GM21786 (cell line): ENCODE results near the gene ANTXR2.

Source experiments
- ATAC-seq: cut with Tn5 transposase; IDR thresholded peaks from one replicate; pipeline ENCODE4 v1.9.1; 2021; ENCODE audit not compliant: unreplicated experiment

Gene ANTXR2

DNA sequence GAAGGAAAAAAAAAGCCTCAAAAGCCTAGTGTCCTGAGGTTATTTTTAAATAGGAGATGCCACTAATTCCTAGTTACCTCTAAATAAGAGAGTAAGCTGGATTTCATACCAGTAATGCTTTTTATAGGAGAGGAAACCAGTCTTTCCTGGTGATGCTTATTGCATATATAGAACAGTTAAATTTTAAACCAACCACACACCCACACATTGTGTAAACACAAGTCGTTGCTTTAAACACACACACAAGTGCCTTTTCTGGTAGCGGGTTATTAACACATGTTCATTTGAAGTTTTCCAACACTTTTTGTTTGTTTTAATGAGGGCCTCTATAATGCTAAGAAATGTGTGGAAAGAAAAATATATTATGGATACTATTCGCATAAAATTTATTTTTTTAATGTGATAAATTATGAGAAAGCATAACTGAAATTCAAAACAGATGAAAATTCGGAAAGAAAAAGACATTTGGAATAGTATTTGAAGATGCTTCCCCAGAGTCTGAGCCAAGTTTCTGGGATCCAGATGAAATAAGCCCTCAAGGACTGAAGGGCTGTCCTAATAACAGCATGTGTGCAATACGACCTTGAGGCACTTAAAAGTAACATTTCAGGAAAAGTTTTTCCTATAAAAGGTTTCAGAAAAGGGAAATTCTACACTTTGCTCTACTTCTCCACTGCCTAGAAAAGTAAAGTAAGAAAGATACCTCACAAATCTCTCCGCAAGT lies 2.0 kb downstream of the ANTXR2 start:
- no peak for ATAC-seq

DNA sequence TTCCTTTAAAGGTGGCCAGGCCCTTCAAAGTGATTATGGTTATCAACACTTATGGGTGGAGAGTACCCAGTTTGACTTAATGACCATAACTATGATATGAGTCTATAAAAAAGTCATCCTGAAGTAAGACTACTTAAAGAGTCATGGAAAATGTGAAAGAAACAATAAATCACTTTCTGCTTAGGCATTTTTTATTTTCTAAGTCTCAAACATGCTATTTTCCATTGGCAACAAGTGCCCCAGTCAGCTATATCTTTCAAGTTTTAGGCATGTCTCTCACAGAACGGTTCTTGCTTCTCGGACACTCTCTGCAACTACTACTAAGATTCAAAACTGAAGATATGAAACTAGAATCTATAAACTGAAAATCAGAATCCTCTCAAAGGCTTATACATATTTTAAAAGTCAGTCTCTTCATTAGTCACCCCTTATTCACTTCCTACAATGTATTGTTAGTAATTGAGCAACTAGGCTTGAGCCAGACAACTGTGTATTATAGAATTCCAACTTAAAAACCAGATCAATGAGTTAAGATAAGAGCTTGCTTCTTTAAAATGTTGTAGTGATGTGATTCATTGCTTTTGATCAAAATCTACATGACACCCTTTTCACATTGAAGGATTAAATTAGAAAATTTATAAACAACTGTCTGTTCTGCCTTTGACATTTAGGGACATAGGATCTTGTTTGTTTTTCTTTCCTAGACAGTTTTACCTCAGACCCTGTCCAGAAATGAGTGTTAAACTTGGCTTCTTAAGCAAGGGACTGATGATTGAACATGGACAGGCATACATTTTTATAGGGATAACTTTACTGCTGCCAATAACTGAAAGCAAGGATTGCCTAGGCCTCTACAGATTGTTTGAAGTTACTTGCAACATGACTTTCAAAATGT lies 2.9 kb downstream of the ANTXR2 start:
- peak; percentile 11 for ATAC-seq

- no peak for ATAC-seq
Measured at GRCh38 chr4:80069108-80069836, 3.8 kb downstream of the ANTXR2 start.

GRCh38 chr4:80065601-80066000 lies 7.4 kb downstream of the ANTXR2 start:
- ATAC-seq, result no peak

DNA sequence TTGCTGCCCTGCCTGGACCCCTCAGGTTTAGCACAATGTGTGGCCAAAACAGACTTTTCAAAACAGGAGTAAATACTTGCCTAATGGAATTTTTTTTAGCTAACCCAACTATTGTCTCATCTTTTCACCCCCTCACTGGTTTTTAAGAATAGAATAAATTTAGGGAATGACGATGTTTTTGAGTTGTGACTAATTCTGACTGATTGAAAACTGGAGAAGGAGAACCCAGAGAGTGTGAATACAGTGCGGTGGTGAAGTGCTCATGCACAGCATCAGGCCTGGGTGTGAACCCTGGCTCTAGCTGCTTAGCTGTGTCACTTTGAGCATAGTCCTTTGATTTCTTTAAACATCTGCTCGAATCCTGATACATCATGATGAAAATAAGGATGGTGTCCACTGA lies 10.5 kb downstream of the ANTXR2 start:
- no peak for ATAC-seq

DNA sequence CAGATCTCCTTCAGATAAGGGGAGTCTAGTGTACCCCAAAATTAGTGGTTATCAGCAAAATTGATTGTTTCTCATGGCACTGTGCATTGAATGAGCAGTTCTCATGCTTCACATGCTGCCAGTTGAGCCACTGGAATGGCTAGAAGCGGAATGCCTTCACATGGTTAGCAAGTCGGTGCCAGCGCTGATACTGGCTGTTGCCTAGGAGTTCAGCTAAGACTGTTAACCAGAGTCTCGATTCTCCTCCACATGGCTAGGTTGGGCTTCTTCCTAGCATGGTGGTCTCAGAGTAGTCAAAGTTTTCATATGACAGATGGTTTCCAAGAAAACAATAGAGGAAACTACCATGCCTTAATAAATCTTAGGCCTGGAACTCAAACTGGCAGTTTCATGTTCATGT lies 12.2 kb downstream of the ANTXR2 start:
- no peak for ATAC-seq

- ATAC-seq, result peak; percentile 99
Measured at GRCh38 chr4:80058740-80059139, 14.3 kb downstream of the ANTXR2 start.

- no peak for ATAC-seq
Measured at GRCh38 chr4:80054375-80054774, 18.7 kb downstream of the ANTXR2 start.

GRCh38 chr4:80053140-80053910 lies 19.7 kb downstream of the ANTXR2 start:
- ATAC-seq, result no peak

GRCh38 chr4:80049813-80050534 lies 23.1 kb downstream of the ANTXR2 start:
- no peak for ATAC-seq

DNA sequence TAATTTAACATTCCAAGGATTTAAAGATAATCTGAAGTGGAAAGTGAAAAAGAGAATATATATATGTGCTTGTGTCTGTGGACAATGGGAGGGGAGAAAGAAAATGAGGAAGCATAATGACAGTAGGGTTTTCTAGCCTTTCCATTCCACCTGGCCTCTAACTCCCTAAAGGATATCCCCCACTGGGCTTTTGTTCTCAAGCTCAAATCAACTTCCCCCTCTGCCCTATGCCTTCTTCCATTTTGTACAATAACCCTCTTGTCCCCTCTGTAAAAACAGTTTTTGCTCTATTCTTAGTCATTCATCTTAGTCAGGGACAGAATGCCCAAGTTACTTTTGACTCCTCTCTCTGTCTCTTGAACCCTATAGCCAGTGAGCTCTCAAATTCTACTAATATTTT lies 23.6 kb downstream of the ANTXR2 start:
- no peak for ATAC-seq

DNA sequence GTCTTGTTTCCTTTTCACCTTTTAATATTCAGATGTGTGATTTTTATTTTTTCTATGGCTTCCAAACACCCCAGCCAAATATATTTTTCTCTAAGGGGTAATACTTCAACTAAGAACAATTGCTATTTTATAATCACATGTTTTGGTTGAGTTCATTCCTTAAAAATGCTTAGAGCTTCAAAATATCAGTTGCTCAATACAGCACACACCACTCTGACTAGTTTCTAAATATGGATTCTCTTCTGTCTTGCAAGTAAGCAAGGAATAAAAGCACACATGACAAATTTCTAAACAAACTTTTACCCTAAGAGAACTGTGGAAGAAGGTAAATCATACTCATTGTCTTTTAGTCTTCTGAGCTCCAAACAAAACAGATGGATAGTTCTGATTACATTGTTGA lies 27.2 kb downstream of the ANTXR2 start:
- ATAC-seq, result no peak

GRCh38 chr4:80043541-80043940 lies 29.5 kb downstream of the ANTXR2 start:
- ATAC-seq, result no peak

GRCh38 chr4:80042821-80043220 lies 30.2 kb downstream of the ANTXR2 start:
- no peak for ATAC-seq

DNA sequence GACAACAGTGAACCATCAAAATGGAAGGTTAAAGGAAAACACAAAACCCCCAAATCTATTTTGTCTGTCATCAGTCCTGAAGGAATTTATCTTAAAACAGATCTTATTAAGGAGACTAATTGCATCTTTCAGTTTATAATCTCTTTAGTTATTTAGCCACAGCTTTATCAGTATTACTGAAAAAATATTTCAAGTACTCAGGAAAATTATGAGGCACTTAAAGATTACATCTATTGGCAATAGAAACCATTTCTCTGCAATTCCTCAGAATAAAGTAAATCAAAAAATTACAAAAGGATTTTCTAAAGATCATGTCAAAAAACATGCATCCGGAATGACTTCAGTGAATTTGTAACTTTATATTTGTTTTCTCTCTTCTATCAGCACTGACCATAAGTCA lies 35.2 kb downstream of the ANTXR2 start:
- no peak for ATAC-seq

DNA sequence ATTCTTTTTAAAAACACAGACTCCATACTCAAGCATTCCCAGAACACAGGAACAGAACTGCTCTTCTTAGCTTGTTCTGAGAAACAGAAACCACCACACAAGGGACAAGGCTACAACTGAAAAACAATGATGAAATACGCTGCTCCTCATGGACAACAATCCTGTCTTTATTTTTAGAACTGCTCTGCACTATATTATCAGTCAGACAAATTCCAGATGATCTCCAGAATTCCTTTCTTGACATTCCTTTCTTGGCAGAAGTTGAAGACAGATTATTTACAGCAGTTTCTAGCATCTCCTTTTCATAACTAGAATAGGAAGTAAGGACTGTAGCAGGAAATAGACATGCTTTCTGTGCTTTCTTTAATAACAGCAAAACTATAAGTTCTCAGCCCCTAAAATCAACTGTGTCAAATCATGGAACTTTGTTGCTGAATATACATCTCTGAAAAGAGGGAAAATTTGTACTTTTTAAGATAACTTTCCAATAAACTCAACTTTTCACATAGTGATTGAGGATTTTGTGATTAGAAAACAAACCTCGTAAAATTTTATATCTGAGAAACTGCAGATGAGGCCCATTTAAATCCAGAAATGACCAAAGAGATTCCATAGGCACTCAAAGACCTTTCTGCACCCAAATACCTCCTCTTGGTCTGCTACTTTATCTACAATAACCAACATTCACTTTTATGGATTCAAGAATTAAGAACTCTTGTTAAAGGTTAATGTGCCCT lies 35.9 kb downstream of the ANTXR2 start:
- ATAC-seq, result no peak

DNA sequence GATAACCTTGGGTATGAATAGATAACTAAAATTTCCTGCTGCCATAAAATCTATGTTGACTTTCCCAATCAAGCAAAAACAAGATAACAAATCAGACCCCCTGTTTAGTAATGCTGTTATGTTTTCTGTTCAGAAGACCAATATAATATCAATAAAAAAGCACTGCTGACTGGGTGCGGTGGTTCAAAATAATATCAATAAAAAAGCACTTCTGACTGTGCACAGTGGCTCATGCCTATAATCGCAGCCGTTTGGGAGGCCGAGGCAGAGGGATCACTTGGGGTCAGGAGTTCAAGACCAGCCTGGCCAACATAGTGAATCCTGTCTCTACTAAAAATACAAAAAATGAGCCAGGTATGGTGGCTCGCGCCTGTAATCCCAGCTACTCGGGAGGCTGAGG lies 36.7 kb downstream of the ANTXR2 start:
- ATAC-seq, result no peak

- peak; percentile 72 for ATAC-seq
Measured at GRCh38 chr4:80035336-80035735, 37.7 kb downstream of the ANTXR2 start.

DNA sequence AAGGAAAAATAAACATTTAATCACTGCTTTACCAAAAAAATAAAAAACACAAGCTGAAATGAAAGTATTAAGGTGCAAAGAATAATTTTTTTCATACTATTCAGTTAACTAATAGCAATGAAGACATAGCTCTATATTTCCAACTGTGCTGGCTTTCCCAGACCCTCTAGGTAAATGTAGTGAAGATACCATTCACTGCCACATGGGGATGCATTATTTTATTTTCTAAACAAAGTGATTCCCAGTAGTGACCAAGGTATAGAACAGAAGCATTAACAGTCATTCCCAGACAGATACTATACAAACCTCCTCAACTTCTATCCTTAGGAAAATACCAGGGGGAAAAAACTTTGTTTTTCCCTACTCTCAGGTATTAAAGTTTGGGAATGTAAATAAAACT lies 39.4 kb downstream of the ANTXR2 start:
- no peak for ATAC-seq

- no peak for ATAC-seq
Measured at GRCh38 chr4:80029364-80029763, 43.7 kb downstream of the ANTXR2 start.
